ENCODE measurements around the gene RAX2. TPM values are rescaled to one million over a fixed set of nuclear protein-coding genes. Genes with fewer than 3 reads are reported as not detected.

The RAX2 gene
- total and polyA plus RNA-seq, 2 donors (not counting 3 experiments of a cell fraction or from before 2014, with no cell fraction given) = not detected

- dilution Hi-C loops (cut with MboI; ENCODE audit: extremely low pct_ligation_motif_present, low sequenced_read_pairs) (no loop called here), intact Hi-C loops (cut with micrococcal nuclease) (no loop called here)
- FAIRE-seq (no peak), DNase-seq (ENCODE audit: low read depth, low spot score) (no peak)
- no peak for TF ChIP-seq FOS (IDR thresholded peaks at IDR 0.05; ENCODE audit: borderline replicate concordance, insufficient read depth, low read length)
- no peak for TF ChIP-seq MYC (IDR thresholded peaks at IDR 0.05; ENCODE audit: low read depth, low read length)
- TF ChIP-seq JUN (IDR thresholded peaks at IDR 0.05; ENCODE audit: borderline replicate concordance, insufficient read depth, insufficient read length, low read depth) = no peak
- TF ChIP-seq CTCF (IDR thresholded peaks at IDR 0.05; ENCODE audit: extremely low read depth in 1 of 2, insufficient read depth in 1 of 2, low read depth in 1 of 2, low read length in 2 of 2) = no peak
- TF ChIP-seq EZH2 (IDR thresholded peaks at IDR 0.05; ENCODE audit: borderline replicate concordance, low read depth, low read length, severe bottlenecking) = no peak
- no peak for TF ChIP-seq POLR2A (IDR thresholded peaks at IDR 0.05; ENCODE audit: low read depth, low read length)
- TF ChIP-seq, protein P1, sequence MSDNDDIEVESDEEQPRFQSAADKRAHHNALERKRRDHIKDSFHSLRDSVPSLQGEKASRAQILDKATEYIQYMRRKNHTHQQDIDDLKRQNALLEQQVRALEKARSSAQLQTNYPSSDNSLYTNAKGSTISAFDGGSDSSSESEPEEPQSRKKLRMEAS (IDR thresholded peaks at IDR 0.05; ENCODE audit: insufficient read depth, insufficient read length) = no peak
- no peak for TF ChIP-seq POLR2AphosphoS5 (IDR thresholded peaks at IDR 0.05; ENCODE audit: insufficient read depth, low read depth, low read length)
- TF ChIP-seq GATA2 (IDR thresholded peaks at IDR 0.05; ENCODE audit: insufficient read depth, insufficient read length, low read depth, low read length) = no peak
- H2AFZ ChIP-seq (ENCODE audit: low read depth, low read length) = no peak overlapping the region
- no peaks in the 10 kb centered on the region for H3K9me3 ChIP-seq (replicated peaks; ENCODE audit: control insufficient read depth, insufficient read depth, low read length)
- H3K79me2 ChIP-seq (ENCODE audit: control insufficient read depth, insufficient read depth, low read length) = no peaks in the 10 kb centered on the region
- CTCF ChIA-PET = interaction anchor here (3.8 kb wide), 1 partner anchor 11 kb away, joined by 22 read pairs; no protein-coding TSS in a partner anchor
- no peaks in the 10 kb centered on the region for H3K27me3 ChIP-seq (ENCODE audit: control insufficient read depth in 2 of 2, insufficient read depth in 2 of 2, low read length in 2 of 2)
- H3K9me1 ChIP-seq (replicated peaks; ENCODE audit: control insufficient read depth, extremely low read depth, insufficient read depth, low read length) = no peaks in the 10 kb centered on the region
- no peak overlapping the region for H3K4me3 ChIP-seq (replicated peaks in 1 of 3; ENCODE audit: insufficient read depth in 1 of 3, low read depth in 1 of 3, low read length in 3 of 3)
- no peak overlapping the region for H3K9ac ChIP-seq (replicated peaks; ENCODE audit: extremely low read depth, insufficient read depth, low read length)
- POLR2A ChIA-PET = no interaction called here
- no TSS peak for BruUV-seq (replicated peaks)
- H4K20me1 ChIP-seq (replicated peaks; ENCODE audit: control insufficient read depth, extremely low read depth, insufficient read depth, low read length) = no peaks in the 10 kb centered on the region
- no peaks in the 10 kb centered on the region for H3K4me1 ChIP-seq (ENCODE audit: control insufficient read depth, extremely low read depth, insufficient read depth, low read length)
- H3K27ac ChIP-seq (ENCODE audit: insufficient read depth, low read depth, low read length) = no peak overlapping the region
- H3K4me2 ChIP-seq (ENCODE audit: insufficient read depth, low read length) = no peak overlapping the region
- H3K36me3 ChIP-seq (ENCODE audit: control insufficient read depth in 2 of 2, extremely low read depth in 1 of 2, insufficient read depth in 2 of 2, low read length in 2 of 2) = no peaks in the 10 kb centered on the region
These were observed 38.8 kb upstream of the RAX2 start for GRCh38 chr19:3810708-3811355.
